Measurements from ENCODE around the gene RFTN1.

The RFTN1 gene

GRCh38 chr3:16410659-16411058 lies 102.8 kb downstream of the RFTN1 start:
- H3K4me3 ChIP-seq (ENCODE audit: low read length): no peak overlapping the region
- DNase-seq (ENCODE audit: low read depth): no peak
- TF ChIP-seq CTCF (conservative IDR thresholded peaks at IDR 0.05; ENCODE audit: low read length): no peak

GRCh38 chr3:16409032-16409431 lies 104.5 kb downstream of the RFTN1 start:
- DNase-seq (ENCODE audit: low read depth): no peak
- H3K4me3 ChIP-seq (ENCODE audit: low read length): no peak overlapping the region
- TF ChIP-seq CTCF (conservative IDR thresholded peaks at IDR 0.05; ENCODE audit: low read length): no peak

GRCh38 chr3:16407366-16407765 lies 106.1 kb downstream of the RFTN1 start:
- TF ChIP-seq CTCF (conservative IDR thresholded peaks at IDR 0.05; ENCODE audit: low read length): no peak
- peak; percentile 28 for DNase-seq (ENCODE audit: low read depth)
- no peak overlapping the region for H3K4me3 ChIP-seq (ENCODE audit: low read length)

GRCh38 chr3:16406579-16406978 lies 106.9 kb downstream of the RFTN1 start:
- H3K4me3 ChIP-seq (ENCODE audit: low read length): no peak overlapping the region
- no peak for DNase-seq (ENCODE audit: low read depth)
- TF ChIP-seq CTCF (conservative IDR thresholded peaks at IDR 0.05; ENCODE audit: low read length): no peak

GRCh38 chr3:16406166-16406565 lies 107.3 kb downstream of the RFTN1 start:
- no peak for TF ChIP-seq CTCF (conservative IDR thresholded peaks at IDR 0.05; ENCODE audit: low read length)
- DNase-seq (ENCODE audit: low read depth): no peak

GRCh38 chr3:16404349-16404895 lies 109.1 kb downstream of the RFTN1 start:
- no peak for DNase-seq (ENCODE audit: low read depth)

More at GRCh38 chr3:16406166-16406565, 107.3 kb downstream of the RFTN1 start:
- H3K4me3 ChIP-seq (ENCODE audit: low read length): no peak overlapping the region

More at GRCh38 chr3:16404349-16404895, 109.1 kb downstream of the RFTN1 start:
- H3K4me3 ChIP-seq (ENCODE audit: low read length): no peak overlapping the region
- TF ChIP-seq CTCF (conservative IDR thresholded peaks at IDR 0.05; ENCODE audit: low read length): no peak

Measured in AG10803 (cell line).